HG03354 (cell line): ENCODE results near the gene RAB31.

Source experiments
- ATAC-seq: cut with Tn5 transposase; IDR thresholded peaks from one replicate; pipeline ENCODE4 v1.9.1; 2021; ENCODE audit warnings: mild to moderate bottlenecking; ENCODE audit not compliant: unreplicated experiment, poor library complexity, severe bottlenecking

The RAB31 gene

DNA sequence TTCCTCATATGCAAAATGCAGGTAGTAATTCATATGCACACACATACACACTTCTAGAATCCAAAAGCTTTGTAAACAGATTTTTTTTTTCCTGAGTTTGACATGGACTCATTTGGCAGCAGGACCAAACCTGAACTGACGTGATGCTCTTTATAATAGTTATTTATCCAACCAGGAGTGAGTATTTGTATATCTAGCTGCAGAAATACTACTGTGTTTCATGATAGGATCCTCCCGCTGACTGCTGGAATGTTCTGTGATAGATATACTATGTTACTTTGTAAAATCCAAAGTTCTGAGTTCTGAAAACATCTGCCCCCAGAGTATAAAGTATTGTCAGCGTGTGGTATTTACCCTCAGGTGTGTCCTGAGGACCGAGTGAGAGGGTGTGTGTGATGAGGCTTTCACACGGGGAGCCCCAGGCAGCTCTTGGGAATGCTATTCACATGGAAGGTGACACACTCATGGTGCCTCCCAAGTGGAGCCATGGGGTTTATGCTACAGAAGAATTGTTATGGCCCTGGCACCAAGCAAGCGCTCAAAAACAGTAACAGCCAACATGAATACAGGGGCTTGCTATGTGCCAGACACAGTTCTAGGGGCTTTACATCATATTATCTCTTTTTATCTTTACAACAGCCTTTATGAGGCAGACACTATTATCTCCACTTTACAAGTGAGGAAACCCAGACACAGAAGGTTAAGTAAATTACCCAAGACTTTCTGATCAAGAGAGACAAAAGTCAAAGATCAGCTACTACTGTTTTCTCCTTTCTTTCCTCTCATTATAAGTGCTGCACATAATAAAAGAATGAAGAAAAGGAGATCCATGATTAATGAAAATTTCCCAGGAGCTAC lies 161.0 kb downstream of the RAB31 start:
- no peak for ATAC-seq

GRCh38 chr18:9869715-9870430 lies 161.8 kb downstream of the RAB31 start:
- ATAC-seq = peak; percentile 68

DNA sequence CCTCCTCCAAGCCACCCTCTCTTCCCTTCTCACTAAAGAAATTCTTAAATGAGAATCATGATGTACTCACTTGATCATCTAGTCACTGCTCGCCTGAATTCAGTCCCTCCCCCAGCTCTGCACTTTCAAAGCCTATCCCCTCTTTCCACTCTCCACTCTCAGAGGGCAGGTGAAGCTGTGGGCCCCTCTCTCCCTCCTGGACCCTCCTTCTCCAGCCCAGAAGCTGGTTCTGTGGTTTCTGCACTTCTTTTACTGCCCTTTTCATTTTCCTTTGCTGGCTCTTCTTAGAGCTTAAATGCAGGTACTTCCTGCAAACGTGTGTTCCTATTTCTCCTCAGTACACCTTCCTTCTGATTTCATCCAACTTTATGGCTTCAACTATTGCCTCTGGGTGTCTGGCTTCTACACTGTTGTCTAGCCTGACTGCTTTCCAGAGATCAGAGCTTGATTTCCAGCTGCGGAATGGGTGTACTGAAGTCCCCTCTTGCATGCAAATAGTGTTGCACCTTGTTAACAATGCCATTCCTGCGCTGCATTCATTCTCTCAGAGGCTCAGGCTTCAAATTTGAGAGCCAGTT lies 162.4 kb downstream of the RAB31 start:
- no peak for ATAC-seq

DNA sequence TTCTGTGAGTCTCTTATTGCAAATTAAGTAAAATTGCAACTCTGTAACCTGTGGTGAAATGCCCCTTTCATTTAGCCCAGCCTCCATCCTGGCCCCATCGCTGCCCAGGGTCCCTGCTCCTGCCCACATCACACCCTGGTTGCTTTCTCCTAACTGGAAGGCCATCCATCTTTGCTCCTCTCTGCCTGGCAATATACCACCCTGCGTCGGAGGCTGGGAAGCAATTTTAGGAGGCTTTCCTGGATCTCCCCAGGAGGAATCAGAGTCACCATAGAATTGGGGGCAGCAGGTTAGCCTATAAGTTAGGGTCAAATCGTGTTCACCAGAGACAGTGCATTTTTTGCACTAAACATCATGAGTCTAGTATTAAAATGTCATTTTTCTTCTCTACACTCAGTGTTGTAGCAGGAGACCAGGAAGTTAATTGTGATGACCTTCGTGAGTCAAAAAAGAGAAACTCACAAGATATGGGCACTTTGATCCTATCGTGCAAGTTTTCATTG lies 163.2 kb downstream of the RAB31 start:
- ATAC-seq = no peak

DNA sequence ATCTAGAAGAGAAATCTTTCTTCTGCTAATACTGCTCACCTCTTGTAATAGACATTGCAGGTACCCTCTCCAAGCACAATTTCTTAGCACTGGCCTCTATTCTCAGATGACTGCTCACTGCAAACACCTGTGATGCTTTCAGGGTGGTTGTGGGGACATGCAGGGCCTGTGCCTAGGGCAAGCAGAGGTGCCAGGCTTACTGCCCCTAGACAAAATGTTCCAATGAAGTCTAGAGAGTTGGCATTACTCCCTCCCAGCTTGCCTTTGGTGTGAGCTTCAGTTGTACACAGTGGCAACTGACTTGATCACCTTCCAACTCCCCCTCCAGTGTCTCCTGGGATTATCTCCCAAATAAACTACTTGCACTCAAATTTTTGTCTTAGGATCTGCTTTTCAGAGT lies 164.7 kb downstream of the RAB31 start:
- ATAC-seq = no peak

- ATAC-seq = no peak
Measured at GRCh38 chr18:9874728-9875127, 166.6 kb downstream of the RAB31 start.

DNA sequence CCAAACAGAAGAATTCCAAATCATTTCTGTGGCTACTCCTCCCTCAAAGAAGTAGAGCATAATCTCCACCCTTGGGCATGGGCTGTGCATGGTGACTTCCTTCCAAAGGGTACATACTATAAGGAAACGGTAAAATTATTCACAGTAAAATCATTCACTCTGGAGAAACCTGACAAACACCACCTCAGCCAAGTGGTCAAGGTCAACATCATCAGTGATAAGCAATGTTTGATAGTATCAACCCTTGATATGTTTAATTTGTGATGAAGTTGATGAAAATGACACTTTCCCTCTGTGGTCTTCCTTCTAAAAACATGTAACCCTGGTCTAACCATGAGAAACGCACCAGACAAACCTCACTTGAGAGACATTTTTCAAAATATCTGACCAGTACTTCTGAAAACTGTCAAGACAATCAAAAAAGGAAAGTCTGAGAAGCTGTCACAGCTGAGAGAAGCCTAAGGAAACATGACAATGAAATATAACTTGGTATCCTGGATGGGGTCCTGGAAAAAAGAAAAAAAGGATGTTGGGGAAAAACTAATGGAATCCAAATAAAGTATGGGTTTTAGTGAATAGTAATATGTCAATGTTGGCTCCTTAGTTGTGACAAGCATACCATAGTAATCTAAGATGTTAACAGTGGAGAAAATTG lies 168.2 kb downstream of the RAB31 start:
- ATAC-seq = no peak

DNA sequence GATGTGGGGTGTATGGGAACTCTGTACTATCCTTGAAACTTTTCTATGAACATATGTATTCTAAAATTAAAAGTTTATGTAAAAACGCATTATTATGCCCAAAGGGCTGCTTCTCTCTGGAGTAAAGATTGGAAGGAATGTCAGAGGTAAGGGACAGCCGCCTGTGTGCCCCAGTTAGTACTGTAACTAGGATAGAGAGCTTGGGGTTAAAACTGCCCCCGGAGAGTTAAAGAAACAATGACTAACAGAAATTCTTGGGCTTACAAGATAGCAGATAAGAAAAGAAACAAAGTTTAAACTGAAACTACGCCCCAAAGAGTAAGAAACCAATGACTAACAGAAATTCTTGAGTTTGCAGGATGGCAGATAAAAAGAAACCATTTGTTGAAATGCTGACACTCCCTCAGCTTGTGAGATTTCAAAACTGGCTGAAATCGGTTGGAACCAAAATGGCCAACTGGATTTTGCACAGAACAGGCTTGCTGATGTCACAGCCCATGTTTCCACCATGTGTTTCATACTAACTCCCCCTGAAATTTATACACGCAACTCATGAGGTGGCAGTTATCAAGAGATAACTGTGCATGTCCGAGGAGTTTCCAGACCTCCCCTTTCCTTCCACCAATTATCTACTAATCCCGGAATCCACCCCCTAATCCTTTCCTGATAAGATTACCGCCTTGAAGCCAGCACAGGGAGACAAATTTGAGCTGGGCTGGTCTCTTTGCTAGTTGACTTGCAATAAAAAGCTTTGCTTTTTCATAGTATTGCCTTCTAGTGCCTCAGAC lies 169.0 kb downstream of the RAB31 start:
- ATAC-seq = no peak

DNA sequence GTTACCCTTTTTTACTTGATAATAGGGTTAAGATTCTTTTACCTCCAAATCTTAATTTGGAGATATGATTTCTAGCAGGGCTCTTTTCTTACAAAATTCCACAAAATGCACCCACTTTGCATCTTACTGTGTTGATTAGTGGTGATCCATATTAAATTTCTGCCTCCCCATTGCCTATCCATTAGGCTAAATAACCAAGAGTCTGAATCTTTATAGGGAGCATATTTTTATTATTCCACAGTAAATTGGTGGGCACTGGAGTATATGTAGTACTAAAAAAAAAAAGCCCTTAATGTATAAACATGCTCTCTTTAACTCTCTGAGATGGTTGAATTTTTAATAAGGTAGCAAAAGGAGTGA lies 169.5 kb downstream of the RAB31 start:
- ATAC-seq = no peak

- no peak for ATAC-seq
Measured at GRCh38 chr18:9878095-9878494, 170.0 kb downstream of the RAB31 start.

DNA sequence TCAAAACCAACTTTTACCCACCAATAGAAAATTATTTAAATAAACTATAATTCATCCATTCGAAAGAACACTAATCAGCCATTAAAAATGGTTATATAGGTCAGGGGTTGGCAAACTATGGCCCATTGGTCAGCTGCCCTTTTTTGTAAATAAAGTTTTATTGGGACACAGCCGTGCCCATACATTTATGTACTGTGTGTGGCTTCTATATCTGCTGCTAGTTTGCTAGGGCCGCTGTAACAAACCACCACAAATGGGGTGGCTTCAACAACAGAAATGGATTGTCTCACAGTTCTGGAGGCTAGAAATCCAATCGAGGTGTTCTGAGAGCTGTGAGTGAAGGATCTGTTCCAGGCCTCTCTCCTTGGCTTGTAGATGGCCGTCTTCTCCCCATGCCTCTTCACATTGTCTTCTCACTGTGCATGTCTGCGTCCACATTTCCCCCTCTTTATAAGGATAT lies 170.7 kb downstream of the RAB31 start:
- no peak for ATAC-seq

GRCh38 chr18:9884090-9884489 lies 176.0 kb downstream of the RAB31 start:
- no peak for ATAC-seq

DNA sequence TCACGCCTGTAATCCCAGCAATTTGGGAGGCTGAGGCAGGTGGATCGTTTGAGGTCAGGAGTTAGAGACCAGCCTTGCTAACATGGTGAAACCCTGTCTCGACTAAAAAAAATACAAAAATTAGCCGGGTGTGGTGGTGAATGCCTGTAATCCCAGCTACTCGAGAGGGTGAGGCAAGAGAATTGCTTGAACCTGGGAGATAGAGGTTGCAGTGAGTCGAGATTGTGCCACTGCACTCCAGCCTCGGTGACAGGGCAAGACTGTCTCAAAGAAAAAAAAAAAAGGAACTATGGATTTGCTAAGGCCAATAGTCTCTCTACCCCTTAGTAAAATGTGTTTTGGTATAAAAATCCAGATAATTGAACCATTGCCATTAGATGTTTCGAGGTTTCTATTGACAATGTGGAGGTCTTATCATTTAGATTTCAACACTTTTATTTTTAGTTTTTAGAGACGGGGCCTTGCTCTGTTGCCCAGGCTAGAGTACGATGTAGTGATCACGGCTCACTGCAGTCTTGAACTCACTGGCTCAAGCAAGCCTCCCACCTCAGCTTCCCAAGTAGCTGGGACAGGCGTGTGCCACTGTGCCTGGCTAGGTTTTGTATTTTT lies 176.5 kb downstream of the RAB31 start:
- no peak for ATAC-seq

DNA sequence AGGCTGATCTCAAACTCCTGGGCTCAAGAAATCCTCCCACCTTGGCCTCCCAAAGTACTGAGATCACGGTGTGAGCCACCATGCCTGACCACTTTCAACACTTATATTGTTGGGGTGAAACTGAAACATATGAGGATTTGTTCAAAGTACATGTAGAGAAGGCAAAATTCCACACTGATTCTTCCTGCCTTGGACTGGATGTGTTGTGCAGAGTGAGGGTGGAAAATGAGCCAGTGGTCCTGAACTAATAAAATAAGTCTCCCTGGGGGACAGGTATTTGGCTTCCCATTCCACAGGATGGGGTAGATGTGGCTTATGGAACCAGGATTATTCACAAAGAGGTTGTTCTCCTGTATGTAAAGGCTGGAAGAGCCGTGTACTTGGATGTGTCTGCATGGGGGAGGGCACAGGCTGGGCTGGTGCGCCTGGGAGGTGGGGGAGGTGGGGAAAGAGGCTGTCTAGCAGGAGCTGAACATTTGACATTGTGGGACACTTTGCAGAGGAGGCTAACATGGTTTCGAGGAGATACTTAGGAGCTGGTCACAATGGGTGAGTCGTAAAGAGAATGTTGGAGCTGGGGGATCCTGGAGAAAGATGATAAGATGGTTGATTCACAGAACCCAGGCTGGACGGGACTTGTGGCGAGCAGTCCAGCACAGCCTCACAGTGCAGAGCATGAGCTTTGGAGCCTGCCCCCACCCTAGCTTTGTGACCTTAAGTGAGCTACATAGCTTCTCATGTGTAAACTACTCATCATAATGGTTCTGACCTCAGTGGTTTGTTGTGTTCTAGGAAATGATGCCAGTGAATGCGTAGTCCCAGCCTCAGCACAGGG lies 177.3 kb downstream of the RAB31 start, which contains the start of gene TXNDC2:
TXNDC2 (plus strand) TSS at position 804 of the 835 bp plus-strand sequence. CDS start 708 bp downstream, outside the sequence.
- no peak for ATAC-seq

DNA sequence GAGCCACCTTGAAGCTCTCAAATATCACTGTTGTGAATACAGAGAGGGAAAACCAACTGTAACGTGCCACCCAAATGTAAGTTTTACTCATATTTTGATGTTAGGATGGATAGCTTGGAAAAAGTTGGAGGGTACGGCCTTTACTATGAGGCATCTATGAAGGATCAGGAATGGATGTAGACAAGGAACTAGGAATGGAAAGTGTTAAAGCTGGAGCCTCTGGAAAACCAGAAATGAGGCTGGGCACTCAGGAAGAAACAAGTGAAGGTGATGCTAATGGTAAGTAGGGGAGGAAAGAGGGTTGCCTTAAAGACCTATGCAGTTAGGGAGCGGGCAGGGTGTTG lies 177.9 kb downstream of the RAB31 start:
- ATAC-seq = no peak

- no peak for ATAC-seq
Measured at GRCh38 chr18:9887992-9888391, 179.9 kb downstream of the RAB31 start.

DNA sequence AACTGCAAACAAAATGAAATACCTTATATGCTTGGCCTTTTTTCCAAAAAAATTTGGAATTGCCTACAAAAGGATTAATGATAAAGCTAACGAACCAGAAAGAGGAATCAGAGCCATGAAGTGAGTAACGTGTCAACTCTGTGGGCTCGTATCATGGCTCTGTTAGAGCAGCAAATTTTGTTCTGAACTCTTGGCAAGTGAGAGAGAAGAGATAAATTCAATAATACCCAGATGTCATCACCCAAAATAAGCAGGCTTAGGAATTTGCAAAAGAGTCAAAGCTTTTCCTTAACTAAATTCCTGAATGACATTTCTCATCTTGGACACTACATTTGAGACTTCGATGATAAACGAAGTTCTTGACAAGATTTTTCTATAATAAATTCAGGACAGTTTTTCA lies 182.1 kb downstream of the RAB31 start:
- no peak for ATAC-seq

DNA sequence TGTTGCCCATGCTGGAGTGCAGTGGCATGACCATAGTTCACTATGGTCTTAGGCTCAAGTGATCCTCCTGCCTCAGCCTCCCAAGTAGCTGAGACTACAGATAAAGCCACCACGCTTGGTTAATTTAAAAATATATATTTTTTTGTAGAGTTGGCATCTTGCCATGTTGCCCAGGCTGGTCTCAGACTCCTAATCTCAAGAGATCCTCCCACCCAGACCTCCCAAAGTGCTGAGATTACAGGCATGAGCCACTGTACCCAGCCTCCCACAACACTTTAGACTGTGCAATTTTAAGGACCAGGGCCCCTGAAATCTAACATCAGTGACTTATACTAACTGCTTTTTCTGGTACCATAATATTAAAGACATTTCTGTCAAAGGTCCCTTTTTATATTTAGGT lies 182.9 kb downstream of the RAB31 start:
- ATAC-seq = no peak
